GM04503 (cell line): ENCODE data around the gene FN3K.
A peak's percentile ranks its signal among the peaks of the same experiment; 100 is the strongest.
"Not testable (repeated sequence)": the region's sequence is repeated elsewhere in the genome, so short reads cannot be mapped to it uniquely, and the experiment has no call there.

Experiments used
- DNase-seq: peaks from one replicate; pipeline ENCODE4 v3.0.0-alpha.2; 2012; ENCODE audit warnings: low read depth

FN3K gene

DNA sequence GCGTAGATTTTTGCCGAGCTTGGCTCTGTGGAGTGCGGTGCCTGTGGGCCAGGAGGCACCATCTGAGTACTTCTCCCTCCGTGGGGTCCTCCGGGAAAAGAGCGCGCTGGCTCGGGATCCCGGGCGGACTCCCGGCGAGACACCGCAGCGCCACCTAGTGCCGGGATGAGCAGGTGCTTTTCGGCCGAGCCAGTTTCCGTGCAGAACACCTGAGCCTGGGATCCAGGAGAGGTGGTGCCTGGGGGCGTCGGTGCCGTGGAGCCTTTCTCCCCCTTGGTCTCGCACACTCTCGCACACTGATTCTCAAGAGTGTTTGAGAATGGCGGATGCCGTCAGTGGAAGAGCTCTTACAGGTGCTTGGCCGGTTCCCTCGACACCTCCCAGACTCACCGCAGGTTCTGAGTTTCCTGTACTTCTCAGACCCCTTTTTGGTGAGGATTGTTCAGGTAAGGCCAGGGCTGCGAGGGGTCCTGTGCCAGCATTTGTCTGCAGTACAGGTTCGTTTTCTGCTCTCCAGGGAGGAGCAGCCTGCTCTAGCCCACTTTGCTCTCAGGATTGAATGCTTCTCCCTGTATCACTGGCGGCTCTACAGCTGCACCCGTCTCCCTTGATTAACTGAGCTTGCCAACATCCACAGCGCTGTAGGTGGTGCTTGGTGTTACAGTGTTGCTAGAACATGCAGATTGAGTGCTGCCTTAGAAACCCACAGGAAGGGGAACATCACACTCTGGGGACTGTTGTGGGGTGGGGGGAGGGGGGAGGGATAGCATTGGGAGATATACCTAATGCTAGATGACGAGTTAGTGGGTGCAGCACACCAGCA is 39.8 kb downstream of the FN3K start:
- no peak for DNase-seq

DNA sequence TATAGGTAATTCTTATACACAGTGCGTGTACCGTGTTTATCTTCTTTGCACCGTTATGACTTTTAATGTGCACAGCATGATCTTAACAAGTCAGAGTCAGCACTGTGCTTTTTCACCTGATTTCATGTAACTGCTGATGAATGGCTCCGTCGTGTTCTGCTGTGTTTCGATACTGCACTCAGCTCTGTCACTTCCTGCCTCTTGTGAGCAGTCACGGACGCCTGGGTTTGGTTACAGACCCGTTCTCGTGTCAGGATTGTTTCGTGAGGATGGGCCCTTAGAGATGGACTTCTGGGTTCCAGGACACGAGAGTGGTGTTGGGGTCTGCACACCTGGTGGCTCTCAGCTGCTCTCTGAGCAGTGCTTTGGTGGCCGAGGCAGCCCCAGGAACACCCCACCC is 41.0 kb downstream of the FN3K start:
- no peak for DNase-seq

DNA sequence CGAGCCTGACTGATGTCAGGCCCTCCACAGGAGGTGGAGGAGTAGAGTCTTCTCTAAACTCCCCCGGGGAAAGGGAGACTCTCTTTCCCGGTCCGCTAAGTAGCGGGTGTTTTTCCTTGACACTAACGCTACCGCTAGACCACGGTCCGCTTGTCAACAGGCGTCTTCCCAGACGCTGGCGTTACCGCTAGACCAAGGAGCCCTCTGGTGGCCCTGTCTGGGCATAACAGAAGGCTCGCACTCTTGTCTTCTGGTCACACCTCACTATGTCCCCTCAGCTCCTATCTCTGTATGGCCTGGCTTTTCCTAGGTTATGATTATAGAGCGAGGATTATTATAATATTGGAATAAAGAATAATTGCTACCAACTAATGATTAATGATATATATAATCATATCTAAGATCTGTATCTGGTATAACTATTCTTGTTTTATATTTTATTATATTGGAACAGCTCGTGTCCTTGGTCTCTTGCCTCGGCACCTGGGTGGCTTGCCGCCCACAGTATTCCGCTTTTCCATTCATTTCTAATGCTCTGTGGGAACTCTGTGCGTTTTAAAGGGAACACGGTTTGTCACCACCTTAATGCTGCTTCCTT is 42.5 kb downstream of the FN3K start:
- not testable (repeated sequence) for DNase-seq

DNA sequence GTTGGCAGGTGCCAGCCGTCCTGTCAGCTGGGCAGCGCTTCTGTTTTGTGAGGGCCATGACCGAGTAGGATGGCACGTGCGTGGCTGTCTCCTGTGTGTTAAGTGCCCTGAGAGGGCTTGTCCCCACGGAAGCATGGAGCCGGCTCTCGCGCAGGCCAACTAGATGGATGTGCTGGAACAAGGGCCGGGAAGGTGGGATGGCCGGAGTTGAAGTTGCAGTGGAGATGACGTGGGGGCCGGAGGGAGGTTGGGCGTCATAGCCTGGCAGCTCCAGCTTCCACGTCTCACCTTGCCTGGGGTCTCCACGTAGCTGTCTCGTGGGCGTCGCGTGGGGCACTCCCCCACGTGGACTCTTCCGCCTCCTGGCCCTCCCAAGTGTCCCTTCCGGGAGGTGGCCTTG is 44.1 kb downstream of the FN3K start:
- no peak for DNase-seq

DNA sequence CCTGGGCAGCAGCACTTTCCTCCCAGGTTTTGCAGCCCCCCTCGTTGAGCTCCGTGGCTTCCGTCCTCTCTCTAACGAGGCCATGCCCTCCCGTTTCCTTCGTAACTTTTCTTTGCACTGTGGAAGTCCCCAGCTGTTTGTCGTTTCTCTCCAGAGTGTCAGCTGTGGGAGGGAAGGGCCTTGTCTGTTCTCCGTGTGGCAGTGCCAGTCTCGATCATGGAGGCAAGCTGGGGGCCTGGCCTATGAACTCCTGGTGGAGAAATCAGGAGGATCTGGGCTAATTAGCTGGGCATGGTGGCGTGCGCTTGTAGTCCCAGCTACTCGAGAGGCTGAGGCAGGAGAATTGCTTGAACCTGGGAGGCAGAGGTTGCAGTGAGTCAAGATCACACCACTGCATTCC is 44.8 kb downstream of the FN3K start:
- no peak for DNase-seq

DNA sequence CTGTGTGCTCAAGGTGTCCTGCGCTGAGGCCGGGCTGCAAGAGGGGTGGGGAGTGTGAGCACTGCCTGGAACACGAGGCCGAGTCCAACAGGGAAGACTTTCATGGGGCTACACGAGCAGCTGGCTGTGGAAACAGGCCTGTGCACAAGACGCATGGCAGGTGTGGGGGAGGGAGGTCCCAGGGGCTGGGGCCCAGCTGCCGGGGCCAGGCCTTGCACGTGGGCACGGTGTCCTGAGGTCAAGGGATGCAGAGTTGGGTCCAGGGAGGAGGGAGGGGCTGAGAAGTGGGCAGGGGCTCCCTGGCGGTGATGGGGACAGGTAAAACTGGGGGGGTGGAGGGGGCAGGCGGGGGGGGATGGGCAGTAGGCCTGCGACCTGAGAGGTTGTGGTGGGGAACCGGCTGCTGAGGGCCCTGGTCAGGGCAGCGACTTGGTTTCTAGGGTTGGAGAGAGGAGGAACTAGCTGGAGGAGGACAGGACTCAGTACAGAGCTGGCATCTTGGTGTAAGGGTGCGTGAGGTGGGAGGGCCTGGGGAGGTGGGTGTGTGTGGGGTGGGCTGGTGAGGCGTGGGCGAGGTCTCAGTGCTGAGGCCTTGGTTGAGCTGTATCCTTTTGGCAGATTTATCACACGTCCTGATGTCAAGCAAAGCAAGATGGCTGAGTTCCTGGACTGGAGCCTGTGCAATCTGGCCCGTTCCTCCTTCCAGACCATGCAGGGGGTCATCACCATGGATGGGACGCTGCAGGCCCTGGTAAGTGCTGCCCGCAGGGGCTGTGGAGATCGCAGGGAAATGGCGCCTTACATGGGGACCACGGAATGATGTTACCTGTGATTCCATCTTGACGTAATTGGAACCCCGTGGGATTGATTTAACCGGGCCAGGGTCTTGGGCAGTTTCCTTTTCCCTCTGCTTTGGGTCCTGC is 45.8 kb downstream of the FN3K start:
- DNase-seq, result no peak

DNA sequence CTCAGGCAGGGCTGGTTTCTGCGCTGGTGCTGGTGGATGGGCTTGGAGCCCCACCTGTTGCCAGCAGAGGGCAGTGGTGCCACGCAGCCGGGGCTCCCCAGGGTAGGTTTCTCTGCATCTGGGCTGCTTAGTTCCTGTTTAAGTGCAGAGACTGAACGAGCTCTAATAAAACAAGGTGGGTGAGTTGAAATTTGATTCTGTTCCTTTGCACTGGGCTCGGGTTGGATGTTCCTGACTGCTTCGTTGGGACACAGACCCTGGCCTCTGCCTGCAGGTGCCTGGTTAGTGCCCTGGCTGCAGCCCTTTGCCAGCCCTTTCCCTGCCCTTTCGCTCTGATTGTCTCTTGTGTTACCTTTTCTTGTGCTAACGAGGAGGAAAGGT is 46.5 kb downstream of the FN3K start:
- DNase-seq, result no peak

DNA sequence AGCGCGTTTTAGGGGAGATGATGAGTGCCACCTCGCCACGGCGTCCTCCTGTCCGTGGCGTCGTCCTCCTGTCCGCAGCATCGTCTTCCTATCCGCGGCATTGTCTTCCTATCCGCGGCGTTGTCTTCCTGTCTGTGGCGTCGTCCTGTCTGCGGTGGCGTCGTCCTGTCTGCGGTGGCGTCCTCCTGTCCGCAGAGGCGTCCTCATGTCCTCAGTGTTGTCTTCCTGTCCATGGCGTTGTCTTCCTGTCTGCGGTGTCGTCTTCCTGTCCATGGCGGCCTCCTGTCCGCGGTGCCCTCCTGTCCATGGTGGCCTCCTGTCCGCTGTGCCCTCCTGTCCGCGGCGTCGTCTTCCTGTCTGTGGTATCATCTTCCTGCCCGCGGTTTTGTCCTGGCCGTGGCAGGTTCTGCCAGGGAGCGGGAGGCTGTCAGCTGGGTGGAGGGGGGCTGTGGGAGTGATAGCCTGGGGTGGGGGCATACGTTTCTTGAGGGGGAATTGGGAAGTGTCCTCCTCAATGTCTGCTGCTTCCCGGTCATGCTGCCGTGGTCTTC is 47.3 kb downstream of the FN3K start:
- no peak for DNase-seq

DNA sequence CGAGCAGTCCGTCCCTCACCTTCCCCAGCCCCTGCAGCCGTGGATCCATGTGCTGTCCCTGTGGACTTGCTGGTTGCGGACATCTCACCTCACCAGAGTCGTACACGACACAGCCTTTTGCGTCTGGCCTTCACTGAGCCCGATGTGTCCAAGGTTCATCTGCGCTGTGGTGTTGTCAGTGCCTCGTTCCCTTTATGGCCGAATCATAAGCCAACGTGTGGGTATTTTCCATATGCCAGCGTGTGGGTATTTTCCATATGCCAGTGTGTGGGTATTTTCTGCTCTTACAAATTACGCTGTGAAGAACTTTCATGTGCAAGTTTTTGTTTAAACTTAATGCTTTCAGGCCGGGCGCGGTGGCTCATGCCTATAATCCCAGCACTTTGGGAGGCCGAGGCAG is 48.1 kb downstream of the FN3K start:
- no peak for DNase-seq

DNA sequence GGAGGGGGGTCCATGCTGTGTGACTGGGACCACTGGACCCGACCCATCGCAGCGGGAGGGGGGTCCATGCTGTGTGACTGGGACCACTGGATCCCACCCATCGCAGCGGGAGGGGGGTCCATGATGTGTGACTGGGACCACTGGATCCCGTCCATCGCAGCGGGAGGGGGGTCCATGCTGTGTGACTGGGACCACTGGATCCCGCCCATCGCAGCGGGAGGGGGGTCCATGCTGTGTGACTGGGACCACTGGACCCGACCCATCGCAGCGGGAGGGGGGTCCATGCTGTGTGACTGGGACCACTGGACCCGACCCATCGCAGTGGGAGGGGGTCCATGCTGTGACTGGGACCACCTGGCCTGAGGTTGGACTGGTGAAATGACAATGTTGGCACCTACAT is 50.2 kb downstream of the FN3K start:
- not testable (repeated sequence) for DNase-seq

DNA sequence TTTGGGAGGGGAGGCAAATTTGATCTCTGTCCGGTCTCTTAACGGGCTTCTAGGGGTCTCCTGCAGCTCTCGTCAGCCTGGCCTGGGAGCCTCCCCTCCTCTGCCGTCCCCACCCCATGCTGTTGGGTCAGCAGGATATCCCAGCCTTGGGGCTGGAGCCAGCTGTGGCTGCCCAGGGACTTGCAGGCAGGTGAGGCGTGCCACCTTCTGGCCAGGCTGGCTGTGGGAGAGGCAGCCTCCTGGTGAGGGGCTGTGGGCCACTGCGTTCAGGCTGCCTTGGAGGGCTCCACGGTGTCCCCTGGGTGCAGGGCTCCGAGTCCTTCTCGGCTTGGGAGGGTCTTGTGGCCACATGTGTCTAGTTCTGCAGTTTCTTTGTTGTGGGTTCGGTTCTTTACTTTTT is 51.0 kb downstream of the FN3K start:
- DNase-seq, result no peak

DNA sequence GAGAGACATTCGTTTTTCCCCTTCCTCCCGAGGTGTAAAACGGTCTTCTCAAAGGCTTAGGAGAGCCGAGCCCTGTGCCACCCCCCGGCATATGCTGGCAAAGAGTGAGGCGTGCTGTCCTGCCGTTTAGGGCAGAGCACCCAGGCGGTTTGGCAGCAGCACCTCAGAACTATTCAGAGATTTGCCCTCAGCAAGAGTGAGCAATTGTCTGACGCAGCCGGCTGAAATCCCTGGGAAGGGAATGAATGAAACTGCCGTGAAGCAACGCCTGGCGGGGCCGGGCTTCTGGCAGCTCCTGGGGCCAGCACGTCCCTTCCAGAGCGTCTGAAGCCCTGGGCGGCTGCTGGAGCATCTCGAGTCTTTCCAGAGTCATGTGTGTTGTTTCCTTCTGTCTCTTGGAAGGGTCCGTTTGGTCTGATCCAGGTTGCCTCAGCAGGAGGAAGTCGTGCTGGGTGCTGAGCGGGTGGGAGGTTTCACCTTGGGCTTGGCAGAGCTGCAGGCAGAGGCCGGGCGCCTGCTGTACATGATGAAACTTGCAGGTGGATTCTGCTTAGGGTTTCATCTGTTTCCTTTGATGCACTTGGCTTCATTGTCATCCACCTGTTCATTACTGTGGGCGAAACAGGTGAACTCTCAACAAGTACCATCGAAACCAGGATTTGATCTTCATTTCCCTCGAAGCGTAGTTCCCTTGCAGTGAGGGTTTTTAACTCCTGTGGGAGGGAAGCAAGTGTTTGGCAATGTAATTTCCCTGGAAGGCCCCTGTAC is 51.9 kb downstream of the FN3K start:
- peak; percentile 72 for DNase-seq

DNA sequence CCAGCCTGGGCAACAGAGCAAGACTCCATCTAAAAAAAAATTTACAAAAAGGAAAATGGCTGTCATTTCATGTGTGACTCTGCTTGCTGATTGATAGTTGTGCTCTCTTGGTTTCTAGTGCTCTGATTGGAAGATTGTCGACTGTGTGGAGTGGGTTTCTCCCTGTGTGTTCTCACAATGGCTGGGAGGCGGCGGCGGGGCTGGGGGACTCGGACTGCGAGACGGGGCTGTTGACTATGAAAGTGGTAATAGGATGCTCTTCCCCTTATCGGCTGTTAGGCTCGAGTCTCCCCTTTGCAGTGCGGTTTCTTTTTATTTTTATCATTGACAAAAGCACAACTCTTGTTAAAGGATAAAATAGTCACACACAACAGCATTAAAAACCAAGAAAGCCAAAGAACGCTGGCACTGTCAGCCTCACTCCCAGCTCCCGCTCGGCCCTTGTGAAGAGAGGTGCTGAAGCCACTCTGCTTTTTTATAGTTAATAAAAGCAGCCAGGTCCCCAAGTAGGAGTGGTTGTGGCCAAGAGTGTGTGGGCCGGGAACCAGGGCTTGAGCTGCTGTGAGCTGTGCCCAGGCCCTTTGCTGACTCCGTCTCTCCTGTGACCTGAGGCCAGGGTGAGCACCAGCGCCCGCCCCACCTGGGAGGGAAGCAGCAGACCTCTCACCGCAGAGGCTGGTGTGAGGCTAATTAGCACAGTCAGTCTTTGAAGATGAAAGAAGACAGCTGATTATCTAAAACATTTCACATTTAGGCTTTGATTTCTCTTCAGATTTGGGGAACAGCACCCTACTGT is 53.0 kb downstream of the FN3K start:
- no peak for DNase-seq

DNA sequence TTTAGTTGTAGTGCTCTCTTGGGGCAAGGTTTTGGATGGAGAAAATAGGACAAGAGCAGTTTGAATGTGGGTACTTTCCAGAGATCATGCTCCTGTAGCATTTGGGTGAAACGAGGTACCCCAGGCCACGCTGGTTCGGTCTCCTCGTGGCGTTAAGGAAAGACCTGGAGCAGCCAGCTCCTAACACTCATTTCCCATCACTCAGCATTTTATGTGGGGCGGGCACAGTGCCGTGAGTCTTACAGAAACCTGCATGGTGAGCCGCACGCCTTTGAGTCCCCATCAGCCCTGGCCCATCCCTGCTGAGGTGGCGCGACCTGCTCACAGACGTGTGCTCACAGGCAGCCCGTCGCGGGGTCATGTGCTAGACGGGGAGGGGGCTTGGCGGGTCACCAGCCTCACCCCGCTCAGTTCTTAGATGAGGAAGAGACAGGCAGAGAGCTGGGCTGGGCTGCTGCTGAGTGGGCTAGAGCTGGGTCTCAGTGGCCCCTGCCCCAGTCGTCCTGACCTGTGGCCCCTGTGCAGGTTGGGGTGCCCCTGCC is 53.7 kb downstream of the FN3K start:
- DNase-seq, result no peak

DNA sequence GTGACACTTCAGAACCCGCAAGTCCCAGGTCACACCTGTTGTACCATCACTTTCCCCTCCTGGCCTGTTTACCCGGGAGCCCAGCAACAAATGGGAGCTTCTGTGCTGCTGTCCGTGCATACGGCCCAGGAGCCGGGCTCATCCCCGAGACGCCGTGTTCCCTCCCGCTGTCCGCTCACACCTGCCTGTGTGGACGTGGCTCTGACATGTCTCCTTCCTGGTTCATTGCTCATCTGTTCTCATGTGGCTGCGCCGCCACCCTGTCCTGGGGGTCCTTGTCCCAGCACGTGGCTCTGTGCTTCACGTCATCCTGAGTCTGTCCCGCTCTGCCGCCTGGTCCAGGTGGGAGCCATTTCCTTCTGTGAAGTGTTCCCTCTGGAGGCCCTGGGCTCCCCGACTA is 54.4 kb downstream of the FN3K start:
- DNase-seq, result no peak

DNA sequence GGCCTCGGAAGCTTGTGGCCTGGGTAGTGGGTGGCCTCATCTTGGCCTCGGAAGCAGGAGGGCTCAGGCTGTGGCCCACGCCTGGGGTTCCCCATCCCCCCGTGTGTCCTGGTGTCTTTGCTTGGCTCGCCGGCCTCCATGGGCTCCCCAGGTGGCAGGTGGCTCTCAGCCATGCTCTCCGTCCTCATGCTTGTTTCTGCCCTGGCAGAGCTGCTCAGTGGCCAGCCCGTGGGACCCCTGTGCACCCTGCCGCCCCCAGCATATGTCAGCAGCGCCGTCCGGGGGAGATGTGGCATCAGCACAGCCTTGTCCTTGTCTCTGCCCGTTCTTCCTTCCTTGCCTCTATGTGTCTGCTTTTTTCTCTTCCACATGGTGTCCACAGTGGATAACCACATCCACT is 55.0 kb downstream of the FN3K start:
- DNase-seq, result no peak

DNA sequence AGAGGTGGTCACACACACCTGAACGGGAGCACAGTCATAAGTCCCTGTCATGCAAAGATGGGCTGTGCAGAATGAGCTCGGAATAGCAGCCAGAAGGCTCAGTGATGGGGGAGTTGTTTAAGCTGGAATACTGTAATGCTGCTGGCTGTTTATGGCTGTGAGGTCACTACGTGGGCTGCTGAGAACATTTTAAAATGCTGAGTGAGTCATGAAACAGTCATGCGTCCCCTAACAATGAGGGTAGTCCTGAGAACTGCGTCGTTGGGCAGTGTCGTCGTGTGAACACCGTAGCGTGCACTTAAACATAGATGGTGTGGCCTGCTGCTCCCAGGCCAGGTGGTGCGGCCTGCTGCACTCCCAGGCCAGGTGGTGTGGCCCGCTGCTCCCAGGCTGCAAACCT is 56.1 kb downstream of the FN3K start:
- no peak for DNase-seq

DNA sequence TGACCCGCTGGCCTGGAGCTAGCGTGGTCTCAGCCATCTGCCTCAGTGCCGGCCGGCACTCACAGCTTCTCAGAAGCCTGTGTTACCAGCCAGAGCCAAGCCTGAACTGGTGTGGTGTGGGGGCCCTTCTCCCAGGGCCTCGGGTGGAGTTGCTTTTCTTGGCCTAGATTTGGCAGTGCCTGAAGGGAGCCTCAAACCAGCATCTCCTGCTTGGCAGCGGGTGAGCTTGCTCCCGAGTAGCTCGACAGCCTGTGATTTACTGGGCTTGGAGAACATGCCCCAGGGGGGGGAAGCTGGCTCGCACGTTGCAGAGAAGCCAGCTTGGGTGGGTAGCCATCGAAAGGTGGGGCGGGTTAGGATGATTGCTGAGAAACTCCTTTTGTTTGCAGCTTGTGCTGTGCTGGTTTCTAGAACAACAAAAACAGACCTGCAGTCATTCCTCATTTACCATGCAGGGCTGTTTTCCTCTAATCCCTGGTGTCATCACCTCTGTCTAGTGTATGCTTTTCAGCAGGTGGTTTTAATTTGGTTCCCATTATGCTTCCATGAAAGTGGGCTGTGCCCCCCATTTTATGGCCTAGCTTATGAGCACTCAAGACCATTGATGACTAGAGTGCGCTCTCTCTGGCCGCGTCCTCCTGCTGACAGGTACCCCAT is 58.7 kb downstream of the FN3K start:
- no peak for DNase-seq

DNA sequence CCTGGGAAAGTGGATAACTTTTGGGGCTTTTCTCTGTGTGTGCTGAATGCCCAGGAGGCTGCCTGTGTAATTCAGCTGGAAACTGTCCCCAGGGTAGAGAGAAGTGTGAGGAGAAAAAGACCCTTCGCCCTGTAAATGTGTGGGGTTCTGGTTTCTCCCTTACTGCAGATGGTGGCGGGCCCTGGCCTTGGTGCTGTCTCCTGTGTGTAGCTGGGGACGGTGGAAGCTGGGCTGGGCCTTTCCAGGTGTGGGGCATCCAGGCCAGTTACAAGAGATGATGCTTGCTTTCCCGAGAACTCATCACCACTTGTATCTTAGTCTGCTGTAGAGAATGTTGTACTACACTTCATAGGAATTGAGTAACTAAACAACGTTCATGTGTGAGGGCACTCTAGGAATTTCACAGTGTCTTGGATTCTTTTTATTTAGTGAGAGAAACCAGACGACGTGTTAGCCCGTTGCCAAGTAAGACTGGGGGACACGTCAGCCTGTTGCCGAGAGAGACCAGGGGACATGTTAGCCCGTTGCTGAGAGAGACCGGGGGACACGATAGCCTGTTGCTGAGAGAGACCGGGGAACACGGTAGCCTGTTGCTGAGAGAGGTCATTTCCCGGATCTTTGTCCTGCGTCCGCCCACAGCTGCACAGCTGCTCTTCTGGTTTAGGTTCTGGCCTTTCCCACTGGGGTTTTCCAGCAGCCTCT is 59.5 kb downstream of the FN3K start:
- no peak for DNase-seq

DNA sequence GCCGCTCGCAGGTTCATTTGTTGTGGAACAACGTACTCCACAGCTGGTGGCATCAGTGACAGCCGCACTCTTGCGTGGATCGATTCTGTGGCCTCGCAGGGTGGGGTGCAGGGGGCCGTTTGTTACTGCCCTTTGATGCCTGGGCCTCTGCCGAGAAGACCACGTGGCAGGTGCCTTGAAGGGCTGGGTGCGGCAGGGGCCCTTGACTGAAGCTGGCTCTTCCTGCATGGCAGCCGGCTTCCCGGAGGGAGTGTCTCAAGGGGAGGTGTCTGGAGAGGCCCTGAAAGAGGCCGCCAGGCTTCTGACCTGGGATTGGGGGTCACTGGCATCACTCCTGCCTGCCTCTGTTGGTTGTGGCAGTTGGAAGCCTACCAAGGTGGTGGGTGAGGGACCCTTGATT is 60.2 kb downstream of the FN3K start:
- DNase-seq, result no peak
